H1 (cell line): ENCODE data around the gene CREB3. TPM values are rescaled to one million over a fixed set of nuclear protein-coding genes. Genes with fewer than 3 reads are reported as not detected.

Source experiments
- ASH2L ChIP-seq: fragments of 200-600, 300-600 bp; sonication (generic); IDR thresholded peaks from one replicate; pipeline ENCODE4 v1.7.1; 2017; ENCODE audit warnings: low read length
- ATF2 ChIP-seq: IDR thresholded peaks from 2 replicates; pipeline ENCODE4 v1.6.1; 2012; ENCODE audit warnings: low read length, inconsistent platforms
- CEBPB ChIP-seq: IDR thresholded peaks from 2 replicates; pipeline ENCODE4 v1.6.1; 2012; ENCODE audit warnings: low read depth, low read length
- CHD1 ChIP-seq: IDR thresholded peaks from 2 replicates; pipeline ENCODE4 v1.6.1; 2012; ENCODE audit warnings: low read depth, low read length, improper control_type of control experiment
- CHD2 ChIP-seq: IDR thresholded peaks from 2 replicates; pipeline ENCODE4 v1.6.1; 2012; ENCODE audit warnings: low read length, improper control_type of control experiment
- CREB1 ChIP-seq: IDR thresholded peaks from 2 replicates; pipeline ENCODE4 v1.6.1; 2012; ENCODE audit warnings: inconsistent platforms
- E2F6 ChIP-seq: IDR thresholded peaks from 2 replicates; pipeline ENCODE4 v1.6.1; 2012; ENCODE audit warnings: inconsistent platforms
- HDAC2 ChIP-seq, 2 experiments: fragments of 300-600 bp in 1 of 2; sonication (generic) in 1 of 2; IDR thresholded peaks; 2 replicates each; pipeline ENCODE4 v1.6.1; 2011 to 2012; ENCODE audit warnings: low read depth in 2 of 2, low read length in 2 of 2, mild to moderate bottlenecking in 2 of 2, moderate library complexity in 2 of 2, borderline replicate concordance in 1 of 2, inconsistent platforms in 1 of 2
- MAFK ChIP-seq: IDR thresholded peaks from 2 replicates; pipeline ENCODE4 v1.6.1; 2012; ENCODE audit warnings: low read depth, mild to moderate bottlenecking, improper control_type of control experiment, low read length
- PHF8 ChIP-seq: fragments of 200-600 bp; sonication (generic); conservative IDR thresholded peaks from 2 replicates; pipeline ENCODE4 v1.7.1; 2012; ENCODE audit warnings: low read depth, mild to moderate bottlenecking, inconsistent platforms, low read length, moderate library complexity
- POLR2AphosphoS5 ChIP-seq: IDR thresholded peaks from 2 replicates; pipeline ENCODE4 v1.6.1; 2011; ENCODE audit warnings: low read depth, low read length
- POU5F1 ChIP-seq: IDR thresholded peaks from 2 replicates; pipeline ENCODE4 v1.6.1; 2011; ENCODE audit warnings: low read depth, mild to moderate bottlenecking, low read length, moderate library complexity
- RBBP5 ChIP-seq: IDR thresholded peaks from 2 replicates; pipeline ENCODE4 v1.7.1; 2012; ENCODE audit warnings: low read depth, mild to moderate bottlenecking, inconsistent platforms, low read length, moderate library complexity, borderline replicate concordance
- SIRT6 ChIP-seq: IDR thresholded peaks from one replicate; pipeline ENCODE4 v1.7.1; 2012; ENCODE audit warnings: low read length, inconsistent platforms
- SP1 ChIP-seq: IDR thresholded peaks from 2 replicates; pipeline ENCODE4 v1.6.1; 2011; ENCODE audit warnings: low read depth, low read length
- SP2 ChIP-seq: IDR thresholded peaks from 2 replicates; pipeline ENCODE4 v1.6.1; 2012; ENCODE audit warnings: mild to moderate bottlenecking, low read length, inconsistent platforms
- SRF ChIP-seq: IDR thresholded peaks from 2 replicates; pipeline ENCODE4 v1.6.1; 2011; ENCODE audit warnings: mild to moderate bottlenecking, low read depth, low read length, moderate library complexity
- TBP ChIP-seq: IDR thresholded peaks from 2 replicates; pipeline ENCODE4 v1.6.1; 2011; ENCODE audit warnings: low read depth, low read length, improper control_type of control experiment
- TCF12 ChIP-seq: IDR thresholded peaks from 2 replicates; pipeline ENCODE4 v1.6.1; 2011; ENCODE audit warnings: low read depth, mild to moderate bottlenecking, low read length
- TEAD4 ChIP-seq: IDR thresholded peaks from 2 replicates; pipeline ENCODE4 v1.6.1; 2012; ENCODE audit warnings: low read depth, low read length, inconsistent platforms, mixed read lengths
- ZNF274 ChIP-seq: IDR thresholded peaks from 2 replicates; pipeline ENCODE4 v1.7.0; 2012; ENCODE audit warnings: low read length, borderline replicate concordance; ENCODE audit errors: extremely low read depth
- polyA plus RNA-seq, 7 experiments: library from polyadenylated mRNA; depleted of rRNA in 3 of 7; stranded (reverse) in 5 of 7; unstranded in 2 of 7; fragments of >200 nt in 5 of 7; fragments of 200-250 nt in 2 of 7; gene quantifications; 1 replicate in 5 of 7; 2 replicates in 1 of 7; 4 replicates in 1 of 7; pipeline versions ENCODE4 v1.2.1 to v1.2.3, GENCODE V29; 2011 to 2013; ENCODE audit warnings: missing spikeins in 2 of 7, mixed read lengths in 2 of 7
- total RNA-seq: library from RNA; stranded (reverse); fragmentation: NEBNext Ultra II Directional; extraction: Animal tissue kit (Norgen Biotek cat#: 25700); gene quantifications from 2 replicates; pipeline ENCODE4 v1.2.1, GENCODE V29; 2021

Gene CREB3
- total and polyA plus RNA-seq, 2 of the 8 experiments (the other 6 are each of a cell fraction or from before 2014, with no cell fraction given) = 24.4 to 25.7 TPM

- TF ChIP-seq RBBP5 (peak; percentile 97), SP1 (peak; percentile 85; the same call in 1 of the 2 replicates), TBP (peak; percentile 41), ATF2 (peak; percentile 40; the same call in 1 of the 2 replicates), POU5F1 (no peak), TCF12 (no peak), CEBPB (peak; percentile 99), CHD2 (no peak), SP2 (no peak), HDAC2 (IDR thresholded peaks at IDR 0.05; ENCODE audit: borderline replicate concordance in 1 of 2, low read depth in 2 of 2, low read length in 2 of 2) (no peak), ZNF274 (no peak), ASH2L (peak; percentile 98), CREB1 (no peak), SRF (peak; percentile 79; the same call in 1 of the 2 replicates), MAFK (no peak), POLR2AphosphoS5 (no peak), TEAD4 (peak; percentile 98), SIRT6 (no peak), CHD1 (no peak), PHF8 (no peak), E2F6 (no peak)
Observed at GRCh38 chr9:35728041-35728971, 4.2 kb upstream of the CREB3 start (continued).
